ENCODE data around the gene GRPEL1. TPM values are rescaled to one million over a fixed set of nuclear protein-coding genes. Genes with fewer than 3 reads are reported as not detected.

Gene GRPEL1
- total RNA-seq, 3 donors from 2014 or later (not counting 1 experiment from before 2014, with no cell fraction given): 20.1 to 37.8 (median 36.8) TPM

GRCh38 chr4:7043284-7044136 lies 24.4 kb downstream of the GRPEL1 start, which contains the start of gene TADA2B:
TADA2B (plus strand) TSS chr4:7043372; CDS start chr4:7043580, 208 bp downstream.
- ATAC-seq (peak; percentile 48 to 65 (median 57)), DNase-seq (peak; percentile 45 to 76)
- Mint-ChIP-seq H3K27ac (peak within 1 kb of the TSS; percentile 84 to 95), H3K4me3 (peak within 1 kb of the TSS; percentile 95), H3K36me3 (no peaks in the 10 kb centered on the region), H3K27me3 (ENCODE audit: low read depth in 2 of 2) (no peaks in the 10 kb centered on the region), H3K4me1 (peaks cover 39 to 60% of the 10 kb centered on the region in 2 donors), H3K9me3 (no peaks in the 10 kb centered on the region)
- Histone ChIP-seq H3K27ac (ENCODE audit: low read length) (peak within 1 kb of the TSS; percentile 65), H3K4me3 (ENCODE audit: low read length) (peak within 1 kb of the TSS; percentile 85), H3K9me3 (ENCODE audit: control insufficient read depth, insufficient read depth, low read length) (no peaks in the 10 kb centered on the region), H3K27me3 (ENCODE audit: control insufficient read depth, insufficient read depth, low read length) (no peaks in the 10 kb centered on the region), H3K36me3 (ENCODE audit: control insufficient read depth, insufficient read depth, low read length) (no peaks in the 10 kb centered on the region), H3K4me1 (ENCODE audit: control insufficient read depth, insufficient read depth, low read length) (peaks cover 51% of the 10 kb centered on the region)
- TF ChIP-seq, protein P1, sequence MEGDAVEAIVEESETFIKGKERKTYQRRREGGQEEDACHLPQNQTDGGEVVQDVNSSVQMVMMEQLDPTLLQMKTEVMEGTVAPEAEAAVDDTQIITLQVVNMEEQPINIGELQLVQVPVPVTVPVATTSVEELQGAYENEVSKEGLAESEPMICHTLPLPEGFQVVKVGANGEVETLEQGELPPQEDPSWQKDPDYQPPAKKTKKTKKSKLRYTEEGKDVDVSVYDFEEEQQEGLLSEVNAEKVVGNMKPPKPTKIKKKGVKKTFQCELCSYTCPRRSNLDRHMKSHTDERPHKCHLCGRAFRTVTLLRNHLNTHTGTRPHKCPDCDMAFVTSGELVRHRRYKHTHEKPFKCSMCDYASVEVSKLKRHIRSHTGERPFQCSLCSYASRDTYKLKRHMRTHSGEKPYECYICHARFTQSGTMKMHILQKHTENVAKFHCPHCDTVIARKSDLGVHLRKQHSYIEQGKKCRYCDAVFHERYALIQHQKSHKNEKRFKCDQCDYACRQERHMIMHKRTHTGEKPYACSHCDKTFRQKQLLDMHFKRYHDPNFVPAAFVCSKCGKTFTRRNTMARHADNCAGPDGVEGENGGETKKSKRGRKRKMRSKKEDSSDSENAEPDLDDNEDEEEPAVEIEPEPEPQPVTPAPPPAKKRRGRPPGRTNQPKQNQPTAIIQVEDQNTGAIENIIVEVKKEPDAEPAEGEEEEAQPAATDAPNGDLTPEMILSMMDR (IDR thresholded peaks at IDR 0.05): no peak
- intact Hi-C loops (cut with micrococcal nuclease): loop anchor here (1.0 kb wide), 2 partner anchors 25 to 57 kb away; partner anchors contain the start of gene GRPEL1
- WGBS (ENCODE audit: insufficient coverage): under 1% methylated on average over 119 of the region's 119 CpGs

- Mint-ChIP-seq H3K4me3 (peak overlapping the region; percentile 95), H3K27me3 (ENCODE audit: low read depth in 2 of 2) (no peaks in the 10 kb centered on the region), H3K36me3 (no peaks in the 10 kb centered on the region), H3K4me1 (peaks cover 39 to 56% of the 10 kb centered on the region in 2 donors), H3K27ac (peak overlapping the region; percentile 84 to 95), H3K9me3 (no peaks in the 10 kb centered on the region)
- intact Hi-C loops (cut with micrococcal nuclease): loop anchor here (1.0 kb wide), 1 partner anchor 56 kb away; no protein-coding TSS in a partner anchor
- Histone ChIP-seq H3K4me1 (ENCODE audit: control insufficient read depth, insufficient read depth, low read length) (peaks cover 51% of the 10 kb centered on the region), H3K36me3 (ENCODE audit: control insufficient read depth, insufficient read depth, low read length) (no peaks in the 10 kb centered on the region), H3K27me3 (ENCODE audit: control insufficient read depth, insufficient read depth, low read length) (no peaks in the 10 kb centered on the region), H3K27ac (ENCODE audit: low read length) (peak overlapping the region; percentile 50), H3K9me3 (ENCODE audit: control insufficient read depth, insufficient read depth, low read length) (no peaks in the 10 kb centered on the region), H3K4me3 (ENCODE audit: low read length) (peak overlapping the region; percentile 78)
- peak; percentile 90 to 95 for DNase-seq
- TF ChIP-seq, protein P1 (IDR thresholded peaks at IDR 0.05): no peak
- ATAC-seq: peak; percentile 76 to 91 (median 83)
- under 1% methylated on average over 90 of the region's 90 CpGs for WGBS (ENCODE audit: insufficient coverage)
These were observed 25.2 kb downstream of the GRPEL1 start for GRCh38 chr4:7042503-7043283.

- H3K27ac Mint-ChIP-seq: peak overlapping the region; percentile 64 to 95
- intact Hi-C loops (cut with micrococcal nuclease): no loop called here
- H3K4me3 ChIP-seq (ENCODE audit: low read length): peak overlapping the region; percentile 78
- peak in 1 of 2 donors; percentile 33 for DNase-seq
- ATAC-seq: no peak
- H3K36me3 Mint-ChIP-seq: no peaks in the 10 kb centered on the region
- H3K4me1 ChIP-seq (ENCODE audit: control insufficient read depth, insufficient read depth, low read length): peaks cover 45% of the 10 kb centered on the region
- peaks cover 33 to 49% of the 10 kb centered on the region in 2 donors for H3K4me1 Mint-ChIP-seq
- H3K9me3 ChIP-seq (ENCODE audit: control insufficient read depth, insufficient read depth, low read length): no peaks in the 10 kb centered on the region
- H3K4me3 Mint-ChIP-seq: peak overlapping the region; percentile 82
- no peaks in the 10 kb centered on the region for H3K27me3 Mint-ChIP-seq (ENCODE audit: low read depth in 2 of 2)
- no peak overlapping the region for H3K27ac ChIP-seq (ENCODE audit: low read length)
- TF ChIP-seq, protein P1 (IDR thresholded peaks at IDR 0.05): no peak
- H3K9me3 Mint-ChIP-seq: no peaks in the 10 kb centered on the region
- H3K36me3 ChIP-seq (ENCODE audit: control insufficient read depth, insufficient read depth, low read length): no peaks in the 10 kb centered on the region
- 28% methylated on average over 42 of the region's 42 CpGs for WGBS (ENCODE audit: insufficient coverage)
- no peaks in the 10 kb centered on the region for H3K27me3 ChIP-seq (ENCODE audit: control insufficient read depth, insufficient read depth, low read length)
These were observed 25.9 kb downstream of the GRPEL1 start for GRCh38 chr4:7041801-7042502.

Data from natural killer cell (primary cell).